GM18517 (cell line): ENCODE measurements around the gene SEMA4C.

ENCODE experiments used
- ATAC-seq: cut with Tn5 transposase; IDR thresholded peaks from one replicate; pipeline ENCODE4 v1.9.1; 2021; ENCODE audit warnings: mild to moderate bottlenecking, moderate library complexity; ENCODE audit not compliant: unreplicated experiment

The SEMA4C gene

GRCh38 chr2:96869822-96870625 is at the start of gene SEMA4C:
Gene SEMA4C (minus strand): TSS chr2:96870080. CDS start chr2:96867886, 2,194 bp downstream.
- ATAC-seq = no peak

- no peak for ATAC-seq
Observed at GRCh38 chr2:96918754-96919550, 49.1 kb upstream of the SEMA4C start.

- no peak for ATAC-seq
Observed at GRCh38 chr2:96918092-96918753, 48.3 kb upstream of the SEMA4C start.

GRCh38 chr2:96916646-96917543 is 47.0 kb upstream of the SEMA4C start:
- no peak for ATAC-seq

- no peak for ATAC-seq
Observed at GRCh38 chr2:96916156-96916630, 46.3 kb upstream of the SEMA4C start.

- ATAC-seq = no peak
Observed at GRCh38 chr2:96914332-96914731, 44.5 kb upstream of the SEMA4C start.

- ATAC-seq = no peak
Observed at GRCh38 chr2:96913398-96914202, 43.7 kb upstream of the SEMA4C start.

GRCh38 chr2:96913117-96913397 is 43.2 kb upstream of the SEMA4C start:
- no peak for ATAC-seq

- ATAC-seq = no peak
Observed at GRCh38 chr2:96912346-96913116, 42.7 kb upstream of the SEMA4C start.

GRCh38 chr2:96909611-96910021 is 39.7 kb upstream of the SEMA4C start:
- ATAC-seq = no peak

GRCh38 chr2:96907115-96908041 is 37.5 kb upstream of the SEMA4C start:
- no peak for ATAC-seq

GRCh38 chr2:96906729-96907114 is 36.8 kb upstream of the SEMA4C start:
- ATAC-seq = no peak

GRCh38 chr2:96903815-96904214 is 33.9 kb upstream of the SEMA4C start:
- ATAC-seq = no peak

- ATAC-seq = no peak
Observed at GRCh38 chr2:96903318-96903717, 33.4 kb upstream of the SEMA4C start.

- ATAC-seq = no peak
Observed at GRCh38 chr2:96900237-96900636, 30.4 kb upstream of the SEMA4C start.

- no peak for ATAC-seq
Observed at GRCh38 chr2:96899413-96899741, 29.5 kb upstream of the SEMA4C start.

- no peak for ATAC-seq
Observed at GRCh38 chr2:96898641-96899412, 28.9 kb upstream of the SEMA4C start.
